GM18868 (cell line): Measurements from ENCODE around the gene NOL3.
"Not testable (repeated sequence)": the region's sequence is repeated elsewhere in the genome, so short reads cannot be mapped to it uniquely, and the experiment has no call there.

Experiments
- ATAC-seq: cut with Tn5 transposase; IDR thresholded peaks from one replicate; pipeline ENCODE4 v1.9.1; 2021; ENCODE audit warnings: mild to moderate bottlenecking, moderate library complexity; ENCODE audit not compliant: unreplicated experiment

Gene NOL3

GRCh38 chr16:67170168-67170948 lies at the start of gene NOL3:
TSS of gene NOL3 (plus strand) at chr16:67170538.
- peak; percentile 46 for ATAC-seq

DNA sequence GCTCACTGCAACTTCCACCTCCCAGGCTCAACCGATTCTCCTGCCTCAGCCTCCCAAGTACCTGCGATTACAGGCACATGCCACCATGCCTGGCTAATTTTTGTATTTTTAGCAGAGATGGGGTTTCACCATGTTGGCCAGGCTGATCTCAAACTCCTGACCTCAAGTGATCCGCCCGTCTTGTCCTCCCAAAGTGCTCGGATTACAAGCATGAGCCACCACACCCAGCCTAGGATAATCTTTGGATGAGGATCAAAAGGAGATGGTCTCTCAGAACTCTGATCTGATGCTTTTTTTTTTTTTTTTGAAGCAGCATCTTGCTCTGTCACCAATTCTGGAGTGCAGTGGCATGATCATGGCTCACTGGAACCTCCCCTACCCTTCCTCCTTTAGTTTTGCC lies 47.5 kb upstream of the NOL3 start:
- not testable (repeated sequence) for ATAC-seq

DNA sequence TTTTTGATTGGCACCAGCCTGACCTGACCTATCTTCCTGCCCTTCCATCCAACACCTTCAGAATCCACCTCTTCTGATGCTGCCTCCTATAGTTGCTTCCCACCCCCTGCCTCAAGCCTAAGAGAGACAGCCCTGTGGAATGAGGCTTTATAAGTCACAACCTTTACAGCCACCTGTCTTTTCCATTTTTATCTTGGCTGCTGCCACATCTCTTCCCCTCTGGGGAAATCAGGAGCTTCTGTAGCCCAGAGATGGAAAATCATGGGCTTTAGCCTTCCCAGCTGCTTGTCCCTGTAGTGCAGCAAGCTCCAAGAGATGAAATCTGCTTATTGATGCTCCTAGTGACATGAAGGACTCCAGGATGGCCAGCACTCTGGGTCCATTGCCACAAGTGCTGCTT lies 41.9 kb upstream of the NOL3 start:
- ATAC-seq, result no peak

DNA sequence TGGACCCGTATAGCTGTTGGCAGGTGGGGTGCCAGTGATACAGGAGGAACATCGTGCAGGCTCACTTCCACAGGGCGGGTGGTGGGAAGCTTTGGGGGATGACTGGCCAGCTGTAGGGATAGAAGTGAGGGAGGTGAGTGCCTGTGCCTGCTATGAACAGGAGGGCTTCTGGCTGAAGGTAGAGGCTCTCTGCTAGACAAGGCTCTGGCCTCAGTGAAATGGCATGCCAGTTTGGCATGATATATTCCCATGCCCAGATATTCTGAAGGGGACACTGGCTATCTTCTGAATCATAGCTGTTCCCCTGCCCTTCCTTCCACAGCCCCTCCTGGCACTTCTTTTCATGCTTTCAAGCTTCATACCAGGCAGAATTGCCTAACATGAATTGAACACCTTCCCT lies 41.5 kb upstream of the NOL3 start:
- ATAC-seq, result no peak

DNA sequence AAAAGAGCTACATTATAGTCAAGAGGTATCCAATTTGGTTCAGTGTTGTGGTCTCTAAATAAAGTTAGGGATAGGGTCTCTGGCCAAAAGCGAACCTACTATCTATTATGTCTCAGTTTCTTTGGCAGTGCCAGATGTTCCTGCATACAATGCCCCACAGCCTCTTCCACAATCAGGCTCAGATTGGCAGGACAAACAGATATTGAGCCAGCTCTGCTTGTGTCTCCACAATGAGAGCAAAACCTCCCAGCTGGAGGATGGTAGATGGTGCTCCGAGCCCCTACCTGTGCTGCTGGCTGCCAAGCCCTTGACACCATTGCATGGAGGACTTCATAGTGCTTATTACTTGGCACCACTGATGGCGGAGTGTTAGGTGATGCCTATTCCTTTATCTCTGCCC lies 40.9 kb upstream of the NOL3 start:
- ATAC-seq, result no peak

DNA sequence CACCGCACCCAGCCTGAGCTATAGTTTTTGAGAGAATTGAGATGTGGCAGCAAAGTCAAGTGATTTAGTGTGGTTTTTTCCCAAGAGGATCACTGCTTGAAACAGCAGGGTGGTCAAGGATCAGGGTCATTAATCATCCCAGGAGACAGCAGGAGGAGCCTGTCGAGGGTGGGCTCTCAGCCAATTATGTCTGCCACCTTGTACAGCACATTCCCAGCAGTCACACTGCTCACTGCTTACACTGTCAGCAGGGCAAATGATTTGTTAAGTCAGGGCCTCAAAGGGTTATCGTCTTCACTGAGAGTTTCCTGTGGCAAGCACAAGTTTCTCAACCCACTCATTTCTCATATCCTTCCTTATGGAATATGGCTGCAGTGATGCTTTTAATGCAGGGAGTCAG lies 32.7 kb upstream of the NOL3 start:
- ATAC-seq, result no peak

DNA sequence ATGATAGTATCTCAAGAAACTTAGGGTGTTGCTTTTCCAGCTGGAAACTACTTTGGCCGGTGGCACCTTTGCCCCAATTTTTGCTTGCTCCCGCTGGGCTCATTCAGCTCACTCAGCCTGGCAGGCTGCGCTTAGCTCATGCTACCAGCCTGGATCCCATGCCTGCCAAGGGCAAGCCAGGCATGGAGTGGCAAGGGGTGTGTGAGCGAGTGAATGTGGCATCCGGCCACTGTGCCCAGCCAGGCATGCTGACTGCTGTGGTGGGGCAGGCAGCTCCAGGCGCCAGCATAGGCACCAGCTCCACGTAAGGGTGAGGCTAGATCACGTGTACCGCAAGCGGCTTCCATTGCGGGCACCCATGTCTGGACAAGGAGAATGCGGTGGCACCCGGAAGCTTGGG lies 28.9 kb upstream of the NOL3 start:
- ATAC-seq, result no peak

DNA sequence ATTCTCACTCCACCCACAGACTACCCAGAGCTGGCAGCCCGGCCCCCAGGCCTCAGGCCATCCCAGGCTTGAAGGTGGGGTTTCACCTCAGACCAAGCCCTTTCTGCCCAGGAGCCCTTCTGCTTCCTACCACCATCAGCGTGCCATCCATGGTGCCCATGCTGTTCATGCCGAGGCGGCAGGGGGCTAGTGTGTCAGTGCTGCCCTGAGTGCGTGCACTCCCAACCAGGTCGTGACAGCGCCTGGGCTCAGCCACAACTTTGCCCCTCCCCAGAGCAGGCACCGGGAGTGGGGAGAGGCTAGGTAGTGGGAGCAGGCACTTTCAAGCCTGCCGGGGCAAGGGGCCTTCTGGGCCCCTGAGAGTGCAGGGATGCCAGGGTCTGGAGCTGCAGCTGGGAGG lies 28.0 kb upstream of the NOL3 start:
- no peak for ATAC-seq

- ATAC-seq, result no peak
Observed at GRCh38 chr16:67144943-67145342, 25.4 kb upstream of the NOL3 start.

DNA sequence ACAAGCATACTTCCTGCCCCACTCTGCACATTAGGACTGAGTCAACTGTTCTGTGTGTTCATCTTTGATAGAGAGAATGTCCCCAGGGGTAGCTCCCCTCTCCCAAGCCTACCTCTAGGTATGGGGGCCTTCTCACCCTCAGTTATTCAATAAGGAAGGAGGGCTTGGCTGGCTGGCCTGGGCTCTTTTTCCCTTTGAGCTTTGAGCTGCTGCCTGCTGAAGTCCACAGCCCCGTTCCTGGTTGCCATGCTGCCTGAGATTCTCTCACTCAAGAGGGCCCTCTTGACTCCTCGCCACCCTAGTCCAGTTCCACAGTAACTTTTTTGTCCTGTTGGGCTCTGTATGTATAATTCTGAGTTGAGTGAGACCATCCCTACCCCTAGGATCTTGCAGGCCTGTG lies 24.6 kb upstream of the NOL3 start:
- no peak for ATAC-seq

GRCh38 chr16:67146523-67147357 lies 23.6 kb upstream of the NOL3 start:
- no peak for ATAC-seq

GRCh38 chr16:67147437-67148140 lies 22.7 kb upstream of the NOL3 start:
- no peak for ATAC-seq

GRCh38 chr16:67148221-67148620 lies 22.1 kb upstream of the NOL3 start:
- no peak for ATAC-seq

- ATAC-seq, result no peak
Observed at GRCh38 chr16:67148656-67149275, 21.6 kb upstream of the NOL3 start.

- no peak for ATAC-seq
Observed at GRCh38 chr16:67149276-67150046, 20.9 kb upstream of the NOL3 start.

GRCh38 chr16:67150047-67150832 lies 20.1 kb upstream of the NOL3 start:
- ATAC-seq, result peak; percentile 35

- ATAC-seq, result peak; percentile 68
Observed at GRCh38 chr16:67150833-67151396, 19.4 kb upstream of the NOL3 start, which contains the start of gene B3GNT9. TSS of gene B3GNT9 (minus strand) at chr16:67150998. CDS start at chr16:67150485, 513 bp downstream.

DNA sequence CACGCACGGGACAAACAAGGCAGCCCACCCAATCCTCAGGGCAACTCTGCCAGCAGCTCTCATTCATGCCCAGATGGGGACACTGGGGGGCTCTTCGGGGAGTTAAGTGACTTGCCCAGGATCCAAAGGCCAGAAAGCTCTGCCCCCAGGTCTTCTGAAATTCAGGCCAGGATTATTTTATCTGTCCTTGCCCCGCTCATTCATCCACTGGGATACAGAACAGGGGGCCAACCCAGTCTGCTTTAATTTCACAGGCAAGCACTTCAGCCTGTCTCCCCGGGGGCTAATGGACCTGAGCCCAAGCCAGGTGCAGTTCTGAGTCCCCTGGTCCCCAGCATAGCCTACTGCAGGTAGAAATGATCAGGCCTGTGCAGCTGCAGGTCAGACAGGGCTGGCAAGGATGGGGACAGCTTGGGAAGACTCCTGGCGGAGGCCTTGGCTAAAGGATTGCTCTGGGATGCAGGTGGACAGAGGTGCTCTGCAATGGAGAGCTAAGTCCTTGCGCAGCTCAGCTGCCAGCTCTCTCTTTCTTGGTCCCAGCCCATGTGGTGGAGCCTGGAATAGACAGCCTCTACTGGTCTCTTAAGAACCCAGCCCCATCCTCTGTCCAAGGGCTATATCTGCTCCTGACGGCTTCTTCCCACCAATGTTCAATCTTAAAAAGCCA lies 18.8 kb upstream of the NOL3 start:
- ATAC-seq, result no peak
